HepG2 (cell line): ENCODE data around the gene RPL37A. TPM values are rescaled to one million over a fixed set of nuclear protein-coding genes. Genes with fewer than 3 reads are reported as not detected.

ENCODE experiments used
- ATAC-seq: fragments of 200-7000 bp; cut with Tn5 transposase; 3 replicates; pipeline ENCODE4 v1.9.1; 2020; ENCODE audit warnings: mild to moderate bottlenecking, moderate library complexity
- BruUV-seq: library from RNA; stranded (reverse); fragments of 400-500 nt; replicated peaks from 2 replicates; lab custom pipeline; 2021; lab: Mats Ljungman, UMichigan
- CTCF ChIA-PET: fragments of 300-600 bp; formaldehyde crosslinking; extraction: SDS; loops from one replicate; lab custom pipeline; 2021; ENCODE audit warnings: low total read pairs, inconsistent platforms, low intra/inter-chr PET ratio; lab: Yijun Ruan, JAX
- POLR2A ChIA-PET: fragments of 350-600 bp; sonication (Branson Sonifier 250); formaldehyde crosslinking; loops from one replicate; lab custom pipeline; 2020; ENCODE audit warnings: antibody characterized with exemption, inconsistent platforms; lab: Yijun Ruan, JAX
- DNase-seq: peaks from one replicate; pipeline ENCODE4 v3.0.0-alpha.2; 2015; ENCODE audit warnings: low spot score
- FAIRE-seq: peaks from 3 replicates; lab custom pipeline; 2011; peaks lifted over from hg19 to GRCh38; lab: Jason Lieb, UNC
- H2AFZ ChIP-seq: one replicate; pipeline ENCODE4 v1.6.1; 2011; ENCODE audit warnings: low read length, inconsistent platforms
- H3K27ac ChIP-seq: fragments of 300-600 bp; 3 replicates; pipeline ENCODE4 v1.8.0; 2011; ENCODE audit warnings: mixed run types, mild to moderate bottlenecking, mixed read lengths, low read length, inconsistent platforms; ENCODE audit not compliant: insufficient read depth; ENCODE audit errors: extremely low read length
- H3K27me3 ChIP-seq, 2 experiments: fragments of 200-600 bp in 1 of 2; 2 replicates in 1 of 2; 3 replicates in 1 of 2; pipeline versions ENCODE4 v1.6.0 to v1.8.0; 2011; ENCODE audit warnings: low read length in 2 of 2, mild to moderate bottlenecking in 2 of 2, moderate library complexity in 2 of 2, inconsistent platforms in 1 of 2; ENCODE audit not compliant: insufficient read depth in 2 of 2, control insufficient read depth in 1 of 2
- H3K36me3 ChIP-seq, 2 experiments: fragments of 200-600 bp in 1 of 2; replicated peaks in 1 of 2; 2 replicates in 1 of 2; 3 replicates in 1 of 2; pipeline versions ENCODE4 v1.5.1 to v1.8.0; 2011; ENCODE audit warnings: low read length in 2 of 2, inconsistent platforms in 1 of 2; ENCODE audit not compliant: insufficient read depth in 2 of 2, control insufficient read depth in 1 of 2
- H3K4me1 ChIP-seq: 2 replicates; pipeline ENCODE4 v1.5.1; 2012; ENCODE audit warnings: low read length, inconsistent platforms; ENCODE audit not compliant: insufficient read depth
- H3K4me2 ChIP-seq: 2 replicates; pipeline ENCODE4 v1.6.0; 2011; ENCODE audit warnings: low read depth, low read length, inconsistent platforms
- H3K4me3 ChIP-seq, 3 experiments: fragments of 200-600 bp in 1 of 3; sonication (generic), shearing (Covaris generic) in 1 of 3; replicated peaks in 1 of 3; 2 replicates each; pipeline ENCODE4 v1.5.1; 2011 to 2016; ENCODE audit warnings: low read length in 3 of 3, inconsistent platforms in 2 of 3, low read depth in 2 of 3, mild to moderate bottlenecking in 2 of 3, control low read depth in 1 of 3, mixed read lengths in 1 of 3; ENCODE audit not compliant: insufficient read depth in 1 of 3
- H3K79me2 ChIP-seq: one replicate; pipeline ENCODE4 v1.6.1; 2011; ENCODE audit warnings: low read length, inconsistent platforms; ENCODE audit not compliant: insufficient read depth
- H3K9ac ChIP-seq: 2 replicates; pipeline ENCODE4 v1.6.0; 2011; ENCODE audit warnings: mild to moderate bottlenecking, low read depth, low read length, inconsistent platforms; ENCODE audit not compliant: insufficient read depth
- H3K9me3 ChIP-seq: 2 replicates; pipeline ENCODE4 v1.5.1; 2012; ENCODE audit warnings: mild to moderate bottlenecking, low read length
- H4K20me1 ChIP-seq: 2 replicates; pipeline ENCODE4 v1.6.0; 2011; ENCODE audit warnings: inconsistent platforms, mild to moderate bottlenecking, low read length, moderate library complexity; ENCODE audit not compliant: insufficient read depth
- ASH2L ChIP-seq: fragments of 300-600, 200-600 bp; sonication (generic); IDR thresholded peaks from 2 replicates; pipeline ENCODE4 v1.7.0; 2017; ENCODE audit warnings: low read depth, mild to moderate bottlenecking, moderate library complexity, mixed read lengths, low read length; ENCODE audit not compliant: insufficient read length
- CBX2 ChIP-seq, 2 experiments: fragments of 200-600 bp in 1 of 2; sonication (generic); formaldehyde crosslinking in 1 of 2; IDR thresholded peaks; 2 replicates each; pipeline versions ENCODE4 v1.7.0 to v1.8.1; 2018 to 2022; ENCODE audit warnings: low read depth in 2 of 2, low read length in 1 of 2, mild to moderate bottlenecking in 1 of 2, missing genetic modification reagents in 1 of 2
- EP300 ChIP-seq, 3 experiments: sonication (generic) in 1 of 3; formaldehyde crosslinking in 1 of 3; IDR thresholded peaks; 2 replicates each; pipeline versions ENCODE4 v1.5.1 to v1.6.1; 2011 to 2020; ENCODE audit warnings: low read depth in 2 of 3, low read length in 2 of 3, borderline replicate concordance in 1 of 3, improper control_type of control experiment in 1 of 3, mild to moderate bottlenecking in 1 of 3, missing genetic modification reagents in 1 of 3, moderate library complexity in 1 of 3
- FOSL1 ChIP-seq: sonication (generic); formaldehyde crosslinking; IDR thresholded peaks from 2 replicates; pipeline ENCODE4 v1.9.0; 2021; ENCODE audit warnings: missing genetic modification reagents, borderline replicate concordance
- GABPB1 ChIP-seq: IDR thresholded peaks from 2 replicates; pipeline ENCODE4 v1.6.1; 2016; ENCODE audit warnings: mild to moderate bottlenecking, missing genetic modification reagents, moderate library complexity, missing compliant biosample characterization
- HNRNPK ChIP-seq: fragments of 200-400 bp; formaldehyde crosslinking; IDR thresholded peaks from 2 replicates; pipeline ENCODE4 v1.6.1; 2018; ENCODE audit warnings: low read length, low read depth, moderate library complexity, mild to moderate bottlenecking; ENCODE audit not compliant: poor library complexity, severe bottlenecking
- LCORL ChIP-seq, 2 experiments: fragments of 450-650 bp in 1 of 2; sonication (generic) in 1 of 2; formaldehyde crosslinking in 1 of 2; IDR thresholded peaks; 2 replicates each; pipeline versions ENCODE4 v1.5.0 to v1.6.1; 2017 to 2020; ENCODE audit warnings: antibody characterized with exemption in 1 of 2, missing genetic modification reagents in 1 of 2
- MAFK ChIP-seq, 2 experiments: IDR thresholded peaks in 1 of 2; conservative IDR thresholded peaks in 1 of 2; 2 replicates each; pipeline ENCODE4 v1.6.1; 2011; ENCODE audit warnings: improper control_type of control experiment in 2 of 2, low read length in 2 of 2
- MXI1 ChIP-seq: IDR thresholded peaks from 3 replicates; pipeline ENCODE4 v1.6.1; 2012; ENCODE audit warnings: low read depth, low read length, inconsistent platforms, borderline replicate concordance
- MYC ChIP-seq: sonication (generic); formaldehyde crosslinking; IDR thresholded peaks from 2 replicates; pipeline ENCODE4 v1.9.0; 2021; ENCODE audit warnings: missing genetic modification reagents, borderline replicate concordance
- POLR2AphosphoS5 ChIP-seq: IDR thresholded peaks from 2 replicates; pipeline ENCODE4 v1.6.1; 2012; ENCODE audit warnings: low read depth, low read length
- PTBP1 ChIP-seq: fragments of 200-400 bp; formaldehyde crosslinking; IDR thresholded peaks from 2 replicates; pipeline ENCODE4 v1.6.1; 2018; ENCODE audit warnings: low read length, low read depth; ENCODE audit not compliant: poor library complexity, severe bottlenecking
- RFX3 ChIP-seq: IDR thresholded peaks from 2 replicates; pipeline ENCODE4 v1.6.1; 2016; ENCODE audit warnings: missing biosample characterization, missing genetic modification reagents
- RFX5 ChIP-seq: IDR thresholded peaks from 2 replicates; pipeline ENCODE4 v1.6.1; 2011; ENCODE audit warnings: low read depth, low read length, improper control_type of control experiment
- SAP130 ChIP-seq: IDR thresholded peaks from 2 replicates; pipeline ENCODE4 v1.6.1; 2016; ENCODE audit warnings: low read depth
- ZBTB7B ChIP-seq: sonication (generic); formaldehyde crosslinking; IDR thresholded peaks from 2 replicates; pipeline ENCODE4 v1.4.0; 2020; ENCODE audit warnings: missing genetic modification reagents
- ZNF251 ChIP-seq: sonication (generic); formaldehyde crosslinking; IDR thresholded peaks from 2 replicates; pipeline ENCODE4 v1.9.0; 2021; ENCODE audit warnings: mild to moderate bottlenecking, missing genetic modification reagents
- ZNF3 ChIP-seq: IDR thresholded peaks from 2 replicates; pipeline ENCODE4 v1.7.0; 2017; ENCODE audit warnings: inconsistent platforms
- ZNF557 ChIP-seq: sonication (generic); formaldehyde crosslinking; IDR thresholded peaks from 2 replicates; pipeline ENCODE4 v1.4.0; 2020; ENCODE audit warnings: missing genetic modification reagents
- WGBS: methylation state at CpG from one replicate; pipeline ENCODE4 v1.1.6; 2017; ENCODE audit warnings: low lambda C conversion rate; 5-methylcytosine and 5-hydroxymethylcytosine counted together
- in situ Hi-C: cut with HindIII; loops from 2 replicates; pipeline ENCODE4 v1.10.0; 2017; ENCODE audit warnings: low pct_unique_long_range_greater_than_20kb; ENCODE audit not compliant: extremely low pct_ligation_motif_present
- intact Hi-C: fragments of 100-400 bp; cut with micrococcal nuclease; formaldehyde crosslinking; loops from one replicate; pipeline ENCODE4 v1.10.0; 2022; ENCODE audit not compliant: unreplicated experiment
- polyA plus RNA-seq, 8 experiments: library from polyadenylated mRNA; depleted of rRNA in 3 of 8; stranded (reverse) in 7 of 8; unstranded in 1 of 8; fragments of >200 nt; fragmentation: Illumina TruSeq in 4 of 8; extraction: Trizol in 4 of 8; gene quantifications; 2 replicates each; pipeline versions ENCODE4 v1.2.1 to v1.2.3, GENCODE V29; 2011 to 2016; ENCODE audit warnings: low read depth in 4 of 8, missing spikeins in 1 of 8, mixed read lengths in 1 of 8; ENCODE audit not compliant: insufficient read depth in 1 of 8
- total RNA-seq, 5 experiments: library from RNA; depleted of rRNA; stranded (reverse); fragments of >200 nt; fragmentation: Illumina TruSeq; extraction: Trizol; gene quantifications; 2 replicates each; pipeline ENCODE4 v1.2.3, GENCODE V29; 2016; ENCODE audit warnings: low read depth in 1 of 5
- TF ChIP-seq, protein P1 (sequence below): sonication (generic); formaldehyde crosslinking; IDR thresholded peaks from 2 replicates; pipeline ENCODE4 v1.8.0; 2023; ENCODE audit warnings: mild to moderate bottlenecking, missing genetic modification reagents
- TF ChIP-seq, protein P2 (sequence below), 2 experiments: sonication (generic) in 1 of 2; formaldehyde crosslinking in 1 of 2; IDR thresholded peaks; 2 replicates each; pipeline versions ENCODE4 v1.4.0 to v1.6.1; 2018 to 2020; ENCODE audit warnings: missing genetic modification reagents in 2 of 2, borderline replicate concordance in 1 of 2, low read depth in 1 of 2, mild to moderate bottlenecking in 1 of 2, missing biosample characterization in 1 of 2

Gene RPL37A
- total and polyA plus RNA-seq, 2 of the 13 experiments (the other 11 are each of a cell fraction or from before 2014, with no cell fraction given) = 6,902 to 7,910 TPM

DNA sequence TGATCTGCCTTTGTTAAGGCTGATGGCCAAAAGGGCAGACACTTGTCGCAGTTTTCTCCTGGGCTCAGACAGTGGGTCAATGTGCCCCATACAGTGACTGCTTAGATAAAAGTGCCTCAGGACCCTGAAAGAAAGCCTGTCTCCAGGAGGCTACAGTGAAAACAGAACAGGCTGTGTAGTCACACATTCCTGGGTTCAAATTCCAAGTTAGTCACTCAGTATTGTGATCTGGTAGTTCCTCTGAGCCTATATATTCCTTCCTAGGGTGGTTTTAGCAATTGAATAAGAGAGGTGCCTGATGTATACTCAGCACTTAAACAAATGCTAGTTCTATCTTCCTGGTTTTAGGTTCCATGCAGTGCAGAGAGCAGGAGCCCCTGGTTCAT lies 54.4 kb downstream of the RPL37A start:
- Histone ChIP-seq H3K4me3 (no peak overlapping the region), H3K4me1 (peaks cover 65% of the 10 kb centered on the region), H2AFZ (no peak overlapping the region), H3K27ac (peak overlapping the region; percentile 65), H3K79me2 (no peaks in the 10 kb centered on the region), H3K36me3 (no peaks in the 10 kb centered on the region), H4K20me1 (no peaks in the 10 kb centered on the region), H3K9ac (peak overlapping the region; percentile 28; the same call in 1 of the 2 replicates), H3K9me3 (no peaks in the 10 kb centered on the region), H3K4me2 (peak overlapping the region; percentile 60), H3K27me3 (no peaks in the 10 kb centered on the region)
- DNase-seq (peak; percentile 96), ATAC-seq (peak; percentile 94), FAIRE-seq (peak; percentile 83)
- in situ Hi-C loops = no loop called here
- intact Hi-C loops = loop anchor here (1.0 kb wide), 2 partner anchors 18 to 83 kb away; no protein-coding TSS in a partner anchor
- BruUV-seq = no TSS peak
- ChIA-PET POLR2A (no interaction called here), CTCF (no interaction called here)
- whole genome bisulfite sequencing = 20% methylated on average over 1 of the region's 1 CpG
- TF ChIP-seq FOSL1 (CRISPR knock-in tag) (peak; percentile 61; the same call in 1 of the 2 replicates), CBX2 (IDR thresholded peaks at IDR 0.05; ENCODE audit: low read depth, low read length) (no peak), CBX2 (CRISPR knock-in tag; IDR thresholded peaks at IDR 0.05; ENCODE audit: low read depth) (no peak), ZNF251 (CRISPR knock-in tag) (no peak), ZNF3 (CRISPR knock-in tag) (peak; percentile 90), PTBP1 (no peak), ZBTB7B (peak; percentile 82; the same call in 1 of the 2 replicates), ZNF557 (CRISPR knock-in tag) (0 out of 2 replicates have a peak, but pooled peaks have one; percentile 30), MYC (CRISPR knock-in tag) (0 out of 2 replicates have a peak, but pooled peaks have one; percentile 15), HNRNPK (no peak), POLR2AphosphoS5 (no peak), LCORL (IDR thresholded peaks at IDR 0.05) (no peak), LCORL (CRISPR knock-in tag; IDR thresholded peaks at IDR 0.05) (peak; percentile 61), EP300 (IDR thresholded peaks at IDR 0.05; ENCODE audit: low read depth in 2 of 2, low read length in 2 of 2) (peak; percentile 66 to 79; a peak in 3 of 4 replicates), EP300 (CRISPR knock-in tag; IDR thresholded peaks at IDR 0.05; ENCODE audit: borderline replicate concordance) (peak; percentile 69; the same call in 1 of the 2 replicates), ASH2L (peak; percentile 25), MAFK (conservative IDR thresholded peaks at IDR 0.05 in 1 of 2, IDR thresholded peaks at IDR 0.05 in 1 of 2; ENCODE audit: low read length in 2 of 2) (0 out of 4 replicates have a peak, but pooled peaks of 1 of the 2 experiments have one; percentile 6), RFX3 (CRISPR knock-in tag) (no peak), RFX5 (no peak), GABPB1 (CRISPR knock-in tag) (no peak; the same call in 1 of the 2 replicates), MXI1 (no peak), SAP130 (CRISPR knock-in tag) (peak; percentile 55)
- TF ChIP-seq, protein P1, sequence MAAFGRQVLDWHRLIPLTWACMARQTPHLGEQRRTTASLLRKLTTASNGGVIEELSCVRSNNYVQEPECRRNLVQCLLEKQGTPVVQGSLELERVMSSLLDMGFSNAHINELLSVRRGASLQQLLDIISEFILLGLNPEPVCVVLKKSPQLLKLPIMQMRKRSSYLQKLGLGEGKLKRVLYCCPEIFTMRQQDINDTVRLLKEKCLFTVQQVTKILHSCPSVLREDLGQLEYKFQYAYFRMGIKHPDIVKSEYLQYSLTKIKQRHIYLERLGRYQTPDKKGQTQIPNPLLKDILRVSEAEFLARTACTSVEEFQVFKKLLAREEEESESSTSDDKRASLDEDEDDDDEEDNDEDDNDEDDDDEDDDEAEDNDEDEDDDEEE (CRISPR knock-in tag) = no peak
- TF ChIP-seq, protein P2, sequence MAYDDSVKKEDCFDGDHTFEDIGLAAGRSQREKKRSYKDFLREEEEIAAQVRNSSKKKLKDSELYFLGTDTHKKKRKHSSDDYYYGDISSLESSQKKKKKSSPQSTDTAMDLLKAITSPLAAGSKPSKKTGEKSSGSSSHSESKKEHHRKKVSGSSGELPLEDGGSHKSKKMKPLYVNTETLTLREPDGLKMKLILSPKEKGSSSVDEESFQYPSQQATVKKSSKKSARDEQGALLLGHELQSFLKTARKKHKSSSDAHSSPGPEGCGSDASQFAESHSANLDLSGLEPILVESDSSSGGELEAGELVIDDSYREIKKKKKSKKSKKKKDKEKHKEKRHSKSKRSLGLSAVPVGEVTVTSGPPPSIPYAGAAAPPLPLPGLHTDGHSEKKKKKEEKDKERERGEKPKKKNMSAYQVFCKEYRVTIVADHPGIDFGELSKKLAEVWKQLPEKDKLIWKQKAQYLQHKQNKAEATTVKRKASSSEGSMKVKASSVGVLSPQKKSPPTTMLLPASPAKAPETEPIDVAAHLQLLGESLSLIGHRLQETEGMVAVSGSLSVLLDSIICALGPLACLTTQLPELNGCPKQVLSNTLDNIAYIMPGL (CRISPR knock-in tag; IDR thresholded peaks at IDR 0.05; ENCODE audit: borderline replicate concordance in 1 of 2, low read depth in 1 of 2) = 0 out of 4 replicates have a peak, but pooled peaks of 1 of the 2 experiments have one; percentile 27
